GM18519 (cell line): ENCODE results near the gene ALPI.
"Not testable (repeated sequence)": the region's sequence is repeated elsewhere in the genome, so short reads cannot be mapped to it uniquely, and the experiment has no call there.

Experiments used
- ATAC-seq: cut with Tn5 transposase; IDR thresholded peaks from one replicate; pipeline ENCODE4 v1.9.1; 2021; ENCODE audit warnings: mild to moderate bottlenecking, moderate library complexity; ENCODE audit not compliant: unreplicated experiment, low FRiP score

Gene ALPI

DNA sequence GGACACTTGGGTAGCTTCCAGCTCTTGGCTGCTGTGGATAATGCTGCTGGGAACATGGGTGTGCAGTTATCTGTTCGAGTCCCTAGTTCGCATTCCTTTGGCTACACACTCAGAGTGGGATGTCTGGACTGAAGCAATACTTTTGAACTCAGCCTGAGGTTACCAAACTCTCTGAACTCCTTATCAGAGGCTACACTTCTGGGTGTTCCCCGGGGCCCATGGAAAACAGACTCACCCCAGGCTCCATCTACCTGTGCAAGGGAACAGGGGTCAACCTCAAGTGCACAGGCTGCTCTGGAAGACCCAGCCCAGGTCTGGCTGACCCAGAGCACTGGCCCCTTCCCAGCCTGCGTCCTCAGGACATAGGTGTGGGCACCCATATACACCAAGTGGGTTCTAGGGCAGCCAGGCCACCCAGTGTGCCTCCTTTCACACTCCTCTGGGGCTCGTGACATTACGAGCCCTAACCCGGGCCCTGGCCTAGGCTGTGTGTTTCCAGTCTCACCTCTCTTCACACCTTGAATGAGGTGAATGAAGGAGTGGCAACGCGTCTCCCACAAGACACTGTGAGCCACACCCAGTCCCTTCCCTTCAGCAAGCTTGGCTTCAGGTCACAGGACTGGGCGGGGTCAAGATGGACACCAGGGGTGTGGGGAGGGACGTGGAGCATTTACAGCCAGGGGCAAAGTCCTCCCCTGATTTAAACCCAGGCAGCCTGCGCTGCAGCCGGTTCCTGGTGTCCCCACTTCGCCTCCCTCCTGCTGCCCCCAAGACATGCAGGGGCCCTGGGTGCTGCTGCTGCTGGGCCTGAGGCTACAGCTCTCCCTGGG is at the start of gene ALPI:
TSS of gene ALPI (plus strand) at position 728 of the 830 bp plus-strand sequence. CDS start at position 775, 47 bp downstream.
- no peak for ATAC-seq

GRCh38 chr2:232406556-232407310 is 49.2 kb upstream of the ALPI start, which contains the start of gene ALPG:
ALPG (plus strand) TSS chr2:232406844; CDS start chr2:232406895, 51 bp downstream.
- ATAC-seq = no peak

DNA sequence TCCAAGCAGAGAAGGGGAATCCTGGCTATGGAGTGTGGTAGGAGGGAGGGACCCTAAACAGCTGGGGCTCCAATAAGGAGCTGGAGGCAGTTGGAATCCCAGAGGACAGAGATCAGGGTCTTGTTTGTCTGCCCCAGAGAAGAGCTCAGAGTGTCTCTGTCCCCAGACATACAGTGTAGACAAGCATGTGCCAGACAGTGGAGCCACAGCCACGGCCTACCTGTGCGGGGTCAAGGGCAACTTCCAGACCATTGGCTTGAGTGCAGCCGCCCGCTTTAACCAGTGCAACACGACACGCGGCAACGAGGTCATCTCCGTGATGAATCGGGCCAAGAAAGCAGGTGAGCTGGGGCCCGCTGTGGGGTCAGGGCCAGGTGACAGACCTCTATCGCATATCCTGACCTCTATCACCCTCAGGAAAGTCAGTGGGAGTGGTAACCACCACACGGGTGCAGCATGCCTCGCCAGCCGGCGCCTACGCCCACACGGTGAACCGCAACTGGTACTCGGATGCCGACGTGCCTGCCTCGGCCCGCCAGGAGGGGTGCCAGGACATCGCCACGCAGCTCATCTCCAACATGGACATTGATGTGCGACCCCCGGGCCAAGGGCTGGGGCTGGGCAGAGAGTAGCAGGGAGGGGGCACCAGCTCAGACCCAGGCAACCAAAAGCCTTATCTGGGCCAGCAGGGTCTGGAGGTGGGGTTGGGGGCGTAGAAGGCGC is 48.4 kb upstream of the ALPI start:
- ATAC-seq = not testable (repeated sequence)

DNA sequence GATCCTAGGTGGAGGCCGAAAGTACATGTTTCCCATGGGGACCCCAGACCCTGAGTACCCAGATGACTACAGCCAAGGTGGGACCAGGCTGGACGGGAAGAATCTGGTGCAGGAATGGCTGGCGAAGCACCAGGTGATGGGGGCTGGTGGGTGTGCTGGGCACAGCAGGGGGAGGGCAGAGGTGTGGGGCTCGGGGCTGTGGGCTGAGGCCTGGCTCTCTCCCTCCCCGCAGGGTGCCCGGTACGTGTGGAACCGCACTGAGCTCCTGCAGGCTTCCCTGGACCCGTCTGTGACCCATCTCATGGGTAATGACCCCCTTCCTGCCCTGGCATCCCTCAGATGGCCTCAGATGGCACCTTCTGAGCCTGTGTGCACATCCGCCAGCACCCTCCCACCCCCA is 47.7 kb upstream of the ALPI start:
- ATAC-seq = not testable (repeated sequence)

DNA sequence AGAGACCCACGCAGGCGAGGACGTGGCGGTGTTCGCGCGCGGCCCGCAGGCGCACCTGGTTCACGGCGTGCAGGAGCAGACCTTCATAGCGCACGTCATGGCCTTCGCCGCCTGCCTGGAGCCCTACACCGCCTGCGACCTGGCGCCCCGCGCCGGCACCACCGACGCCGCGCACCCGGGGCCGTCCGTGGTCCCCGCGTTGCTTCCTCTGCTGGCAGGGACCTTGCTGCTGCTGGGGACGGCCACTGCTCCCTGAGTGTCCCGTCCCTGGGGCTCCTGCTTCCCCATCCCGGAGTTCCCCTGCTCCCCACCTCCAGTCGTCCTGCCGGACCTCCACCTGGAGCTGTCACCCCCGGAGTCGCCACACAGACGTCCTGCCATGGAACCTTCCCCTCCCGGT is 46.3 kb upstream of the ALPI start:
- ATAC-seq = not testable (repeated sequence)

DNA sequence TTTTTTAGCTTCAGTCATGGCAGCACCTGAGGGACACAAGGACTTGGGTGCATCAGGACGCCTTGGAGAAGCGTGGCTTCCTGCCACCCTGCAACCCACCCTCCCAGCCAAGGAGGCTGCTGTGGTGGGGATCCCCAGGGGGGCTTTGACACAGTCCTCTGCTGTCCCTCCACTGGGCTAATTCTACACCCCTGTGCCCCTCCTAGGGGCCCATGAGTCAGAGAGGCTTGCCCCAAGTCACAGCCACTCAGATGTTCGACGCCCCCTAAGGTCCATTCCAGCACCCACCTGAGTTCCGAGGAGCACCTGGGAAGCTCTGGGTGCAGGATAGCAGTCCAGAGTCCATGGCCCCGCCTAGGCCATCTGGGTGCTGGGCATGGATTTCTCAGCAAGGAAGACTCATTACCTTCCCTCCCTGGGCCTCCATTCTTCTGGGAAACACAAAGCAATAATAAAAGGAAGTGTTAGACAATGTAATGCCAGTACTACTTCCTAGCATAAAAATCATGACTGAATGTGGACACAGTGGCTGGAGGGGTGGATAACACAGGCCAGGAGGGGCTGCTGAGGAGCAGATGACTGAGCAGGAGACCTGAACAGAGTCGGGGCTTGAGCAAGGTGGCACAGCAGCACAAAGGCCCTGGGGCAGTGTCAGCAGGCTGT is 45.6 kb upstream of the ALPI start:
- no peak for ATAC-seq

- no peak for ATAC-seq
Observed at GRCh38 chr2:232411901-232412629, 43.9 kb upstream of the ALPI start.

GRCh38 chr2:232412986-232413385 is 43.0 kb upstream of the ALPI start:
- ATAC-seq = no peak

- ATAC-seq = no peak
Observed at GRCh38 chr2:232415138-232415690, 40.7 kb upstream of the ALPI start.

DNA sequence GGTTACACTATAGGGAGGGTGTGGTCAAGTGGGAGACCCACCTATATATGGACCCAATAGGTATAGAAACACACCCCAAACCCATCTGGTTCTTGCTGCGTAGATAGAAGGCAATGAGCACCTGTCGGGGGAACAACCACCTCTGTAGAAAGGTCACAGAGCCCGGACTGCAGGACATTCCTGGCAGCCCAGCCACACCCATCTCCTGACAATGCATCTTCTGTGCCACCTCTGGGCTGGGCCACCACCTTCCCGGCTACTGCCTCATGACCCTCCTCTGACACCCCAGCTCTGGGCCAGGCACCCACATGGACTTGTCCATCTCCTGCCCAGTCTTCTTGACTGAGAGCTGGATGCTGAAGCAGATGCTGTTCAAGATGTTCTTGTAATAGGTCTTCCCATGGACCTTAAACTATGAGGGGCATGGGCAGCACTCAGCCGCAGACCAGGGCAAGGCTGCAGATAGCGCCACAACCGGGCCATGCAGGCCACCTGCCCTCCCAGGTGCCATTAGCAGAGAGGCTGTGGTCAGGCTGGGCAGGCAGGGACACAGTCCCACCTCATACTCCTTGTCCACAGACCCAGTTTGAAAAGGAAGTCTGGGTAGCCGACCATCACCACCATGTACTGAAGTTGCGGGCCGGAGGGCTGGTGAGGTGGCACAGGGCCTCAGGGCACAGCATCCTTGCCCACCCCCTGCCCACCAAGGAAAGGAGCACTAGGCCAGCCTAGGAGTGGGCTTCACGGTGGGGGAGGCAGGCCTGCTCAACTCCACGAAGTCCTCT is 40.0 kb upstream of the ALPI start:
- ATAC-seq = no peak

DNA sequence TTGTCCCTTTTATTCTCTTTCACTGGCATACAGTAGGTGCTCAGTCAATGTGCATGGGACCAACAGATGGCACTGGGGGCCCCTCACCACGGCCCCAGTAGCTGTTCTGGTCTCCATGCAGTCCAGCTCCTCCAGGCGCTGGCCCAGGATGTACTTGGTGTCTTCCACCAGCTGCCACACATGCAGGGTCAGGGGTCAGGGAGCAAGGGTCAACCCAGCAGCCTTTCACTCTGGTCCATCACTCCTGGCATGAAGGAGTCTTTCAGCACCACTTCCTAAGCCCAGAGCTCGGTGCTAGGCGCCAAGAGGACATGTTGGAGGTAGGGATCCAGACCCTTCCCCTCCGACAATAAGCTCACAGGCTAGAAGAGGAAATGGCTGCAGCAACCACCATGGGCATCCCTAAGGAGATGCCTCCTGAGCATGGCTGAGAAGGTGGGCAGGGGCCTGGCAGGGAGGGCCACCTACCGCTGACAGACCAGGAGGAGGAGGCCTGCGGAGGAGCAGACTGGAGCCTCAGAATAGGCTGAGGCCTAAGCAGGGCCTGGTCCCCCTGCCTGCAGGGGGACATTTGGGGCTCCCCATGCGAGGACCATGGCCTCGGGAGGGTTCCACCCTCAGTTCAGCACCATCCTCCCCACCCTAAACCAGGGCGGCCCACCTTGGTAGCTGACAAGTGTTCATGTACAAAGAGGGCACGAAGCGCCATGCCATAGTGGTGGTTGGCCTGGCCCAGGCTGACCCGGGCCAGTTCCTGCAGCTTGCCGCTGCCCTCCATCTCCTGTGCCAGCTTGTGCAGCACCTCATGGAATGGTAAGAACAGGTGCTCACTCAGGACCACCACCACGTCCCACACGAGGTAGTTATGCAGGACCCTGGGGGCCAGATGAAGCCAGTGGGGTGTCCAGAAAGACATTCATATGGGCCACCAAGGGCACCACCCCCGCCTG is 39.2 kb upstream of the ALPI start:
- no peak for ATAC-seq

- ATAC-seq = no peak
Observed at GRCh38 chr2:232417489-232417888, 38.5 kb upstream of the ALPI start.

- ATAC-seq = no peak
Observed at GRCh38 chr2:232418056-232418455, 37.9 kb upstream of the ALPI start.

DNA sequence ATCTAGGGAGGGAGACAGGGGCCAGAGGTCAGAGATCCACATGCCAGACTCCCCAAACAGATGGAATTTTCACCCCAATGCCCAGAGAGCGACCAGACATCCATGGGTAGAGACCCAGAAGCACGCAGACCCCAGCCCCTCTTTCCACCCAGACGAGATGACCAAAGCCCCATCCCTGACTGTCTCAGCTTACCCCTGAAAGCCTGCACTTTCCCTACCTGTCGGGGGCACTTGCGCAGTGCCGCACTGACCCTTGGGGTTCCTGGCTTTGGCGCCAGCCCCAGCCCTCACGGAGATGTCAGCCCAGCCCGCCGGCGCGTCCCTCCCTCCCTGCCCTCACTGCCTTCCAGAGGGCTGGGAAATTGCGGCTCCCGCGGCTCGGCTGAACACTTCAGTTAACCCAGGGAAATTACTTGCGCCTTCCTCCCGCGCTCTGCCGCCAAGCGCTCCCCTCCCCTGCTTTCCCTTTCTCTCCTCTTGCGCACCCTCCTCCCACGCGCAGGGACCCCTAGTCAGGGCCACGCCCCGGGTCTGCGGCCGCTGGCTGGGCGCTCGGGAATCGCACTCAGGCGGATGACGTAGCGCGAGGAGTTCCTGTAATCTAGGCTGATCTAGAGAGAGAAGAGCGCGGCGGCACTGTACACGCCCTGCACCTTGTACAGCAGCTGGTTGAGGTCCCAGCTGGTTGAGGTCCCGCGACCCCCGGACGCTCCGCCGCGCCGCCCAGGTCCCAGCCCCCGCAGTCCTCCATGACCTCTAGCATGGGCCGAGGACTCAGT is 37.3 kb upstream of the ALPI start:
- ATAC-seq = no peak

DNA sequence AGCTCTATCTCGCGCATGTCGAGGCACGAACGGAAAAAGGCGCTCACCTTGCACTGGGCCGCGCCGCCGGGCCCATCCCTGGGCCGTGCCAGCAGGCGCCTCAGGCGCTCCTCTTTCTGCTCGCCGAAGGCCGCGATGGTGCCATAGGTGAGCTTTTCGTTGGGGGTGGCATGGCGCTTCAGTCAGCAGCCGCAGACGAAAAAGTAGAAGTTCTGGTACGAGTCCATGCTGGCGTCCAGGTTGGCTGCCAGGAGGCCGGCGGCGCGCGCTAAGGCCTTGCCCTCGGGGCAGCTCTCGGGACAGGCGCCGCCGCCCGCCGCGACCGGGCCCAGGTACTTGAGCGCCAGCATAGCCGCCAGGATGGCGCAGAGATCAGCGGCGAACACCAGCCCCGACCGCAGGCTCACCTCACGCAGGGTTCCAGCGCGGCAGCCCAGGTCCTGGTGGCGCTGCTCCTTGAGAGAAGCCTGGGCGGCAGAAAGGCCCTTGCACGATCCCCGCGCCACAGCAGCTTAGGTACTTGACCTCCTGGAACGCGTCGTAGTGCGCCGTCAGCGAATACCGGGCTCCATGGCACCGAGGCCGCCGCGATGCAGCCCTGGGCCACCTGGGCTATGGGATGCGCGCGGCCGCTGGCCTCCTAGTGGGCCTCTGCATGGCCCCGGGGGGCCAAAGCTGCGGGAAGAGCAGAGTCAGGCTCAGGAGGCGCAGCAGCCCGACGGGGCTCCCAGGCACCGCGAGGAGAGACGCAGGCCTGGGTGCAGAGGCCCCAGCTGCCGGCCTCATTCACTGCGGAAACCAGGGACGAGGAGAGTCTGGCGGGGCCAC is 36.5 kb upstream of the ALPI start:
- no peak for ATAC-seq

- ATAC-seq = no peak
Observed at GRCh38 chr2:232420073-232420454, 35.9 kb upstream of the ALPI start.
